Endothelial cell of umbilical vein (primary cell): ENCODE results near the gene ITPKC.

ENCODE experiments used
- EZH2 ChIP-seq: IDR thresholded peaks from 2 replicates; pipeline ENCODE4 v1.6.1; 2012; ENCODE audit warnings: borderline replicate concordance, low read depth, mild to moderate bottlenecking, moderate library complexity, low read length, inconsistent platforms; ENCODE audit not compliant: severe bottlenecking
- GATA2 ChIP-seq: IDR thresholded peaks from 2 replicates; pipeline ENCODE4 v1.7.0; 2011; ENCODE audit warnings: low read depth, mild to moderate bottlenecking, moderate library complexity, mixed read lengths, low read length; ENCODE audit not compliant: insufficient read length, insufficient read depth
- JUN ChIP-seq: IDR thresholded peaks from 2 replicates; pipeline ENCODE4 v1.6.1; 2011; ENCODE audit warnings: borderline replicate concordance, low read depth; ENCODE audit not compliant: insufficient read length, insufficient read depth
- POLR2A ChIP-seq: IDR thresholded peaks from 2 replicates; pipeline ENCODE4 v1.6.1; 2012; ENCODE audit warnings: low read depth, mild to moderate bottlenecking, control low read depth, low read length
- POLR2AphosphoS5 ChIP-seq: IDR thresholded peaks from 2 replicates; pipeline ENCODE4 v1.6.1; 2012; ENCODE audit warnings: low read depth, mild to moderate bottlenecking, control low read depth, low read length, moderate library complexity; ENCODE audit not compliant: insufficient read depth
- TF ChIP-seq, protein P1 (sequence below), 2 donors: IDR thresholded peaks; 1 replicate in 1 of 2; 2 replicates in 1 of 2; pipeline ENCODE4 v1.5.1; 2011; ENCODE audit warnings: low read length in 2 of 2, mild to moderate bottlenecking in 2 of 2, moderate library complexity in 2 of 2, control low read depth in 1 of 2, inconsistent platforms in 1 of 2, low read depth in 1 of 2; ENCODE audit not compliant: insufficient read depth in 1 of 2; ENCODE audit errors: extremely low read depth in 1 of 2
- TF ChIP-seq, protein P2 (sequence below): IDR thresholded peaks from 2 replicates; pipeline ENCODE4 v1.6.1; 2011; ENCODE audit not compliant: insufficient read depth, insufficient read length

DNA sequence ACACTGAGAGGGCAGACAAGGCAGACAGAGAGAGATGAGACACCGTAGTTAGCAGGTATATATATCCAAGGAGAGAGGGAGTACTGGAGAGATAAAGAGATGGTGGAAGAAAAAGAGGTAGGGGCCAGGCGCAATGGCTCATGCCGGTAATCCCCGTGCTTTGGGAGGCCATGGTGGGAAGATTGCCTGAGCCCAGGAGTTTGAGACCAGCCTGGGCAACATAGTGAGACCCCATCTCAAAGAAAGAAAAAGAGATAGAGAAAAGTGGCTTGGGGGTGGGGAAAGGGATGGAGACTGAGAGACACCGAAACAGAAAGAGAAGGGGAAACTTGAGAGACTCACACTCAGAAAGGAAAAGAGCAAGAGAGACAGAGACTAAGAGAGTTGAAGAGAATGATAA lies 63.7 kb downstream of the ITPKC start:
- TF ChIP-seq, protein P1, sequence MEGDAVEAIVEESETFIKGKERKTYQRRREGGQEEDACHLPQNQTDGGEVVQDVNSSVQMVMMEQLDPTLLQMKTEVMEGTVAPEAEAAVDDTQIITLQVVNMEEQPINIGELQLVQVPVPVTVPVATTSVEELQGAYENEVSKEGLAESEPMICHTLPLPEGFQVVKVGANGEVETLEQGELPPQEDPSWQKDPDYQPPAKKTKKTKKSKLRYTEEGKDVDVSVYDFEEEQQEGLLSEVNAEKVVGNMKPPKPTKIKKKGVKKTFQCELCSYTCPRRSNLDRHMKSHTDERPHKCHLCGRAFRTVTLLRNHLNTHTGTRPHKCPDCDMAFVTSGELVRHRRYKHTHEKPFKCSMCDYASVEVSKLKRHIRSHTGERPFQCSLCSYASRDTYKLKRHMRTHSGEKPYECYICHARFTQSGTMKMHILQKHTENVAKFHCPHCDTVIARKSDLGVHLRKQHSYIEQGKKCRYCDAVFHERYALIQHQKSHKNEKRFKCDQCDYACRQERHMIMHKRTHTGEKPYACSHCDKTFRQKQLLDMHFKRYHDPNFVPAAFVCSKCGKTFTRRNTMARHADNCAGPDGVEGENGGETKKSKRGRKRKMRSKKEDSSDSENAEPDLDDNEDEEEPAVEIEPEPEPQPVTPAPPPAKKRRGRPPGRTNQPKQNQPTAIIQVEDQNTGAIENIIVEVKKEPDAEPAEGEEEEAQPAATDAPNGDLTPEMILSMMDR (IDR thresholded peaks at IDR 0.05; ENCODE audit: extremely low read depth in 1 of 2, insufficient read depth in 1 of 2, low read depth in 1 of 2, low read length in 2 of 2) = no peak
- TF ChIP-seq POLR2AphosphoS5 (no peak), POLR2A (no peak), JUN (no peak), EZH2 (no peak), GATA2 (no peak)
- TF ChIP-seq, protein P2, sequence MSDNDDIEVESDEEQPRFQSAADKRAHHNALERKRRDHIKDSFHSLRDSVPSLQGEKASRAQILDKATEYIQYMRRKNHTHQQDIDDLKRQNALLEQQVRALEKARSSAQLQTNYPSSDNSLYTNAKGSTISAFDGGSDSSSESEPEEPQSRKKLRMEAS = no peak
